Muscle of leg (tissue), 11 donors: Measurements from ENCODE around the gene PCGF2. TPM values are rescaled to one million over a fixed set of nuclear protein-coding genes. Genes with fewer than 3 reads are reported as not detected.
A peak's percentile ranks its signal among the peaks of the same experiment; 100 is the strongest.

Experiments used
- DNase-seq: peaks from one replicate; pipeline ENCODE4 v3.0.0; 2013
- H3K27ac ChIP-seq: one replicate; pipeline ENCODE4 v1.5.1; 2013; ENCODE audit warnings: mild to moderate bottlenecking, low read length, control low read depth
- H3K27me3 ChIP-seq: one replicate; pipeline ENCODE4 v1.6.1; 2013; ENCODE audit warnings: low read length; ENCODE audit not compliant: control insufficient read depth, insufficient read depth
- H3K36me3 ChIP-seq: one replicate; pipeline ENCODE4 v1.6.1; 2013; ENCODE audit warnings: low read length; ENCODE audit not compliant: control insufficient read depth, insufficient read depth
- H3K4me1 ChIP-seq: one replicate; pipeline ENCODE4 v1.6.1; 2013; ENCODE audit warnings: low read length; ENCODE audit not compliant: control insufficient read depth, insufficient read depth
- H3K4me3 ChIP-seq: one replicate; pipeline ENCODE4 v1.5.1; 2013; ENCODE audit warnings: low read length, control low read depth
- H3K9me3 ChIP-seq: replicated peaks from 2 replicates; pipeline ENCODE4 v1.6.1; 2013; ENCODE audit warnings: low read depth, low read length; ENCODE audit not compliant: control insufficient read depth
- WGBS: methylation state at CpG from one replicate; pipeline ENCODE4 v1.1.5; 2013; ENCODE audit warnings: missing lambda C conversion rate; ENCODE audit not compliant: insufficient coverage; 5-methylcytosine and 5-hydroxymethylcytosine counted together
- polyA plus RNA-seq, 8 donors: library from polyadenylated mRNA; unstranded; fragments of 120-200 nt; gene quantifications; one replicate each; pipeline versions ENCODE4 v1.2.1 to v1.2.3, GENCODE V29; 2013; ENCODE audit warnings: inconsistent platforms in 1 of 8, low replicate concordance in 1 of 8; ENCODE audit not compliant: insufficient read length in 8 of 8, insufficient read depth in 1 of 8
- total RNA-seq: library from RNA; stranded (reverse); fragments of 120-200 nt; gene quantifications from one replicate; pipeline ENCODE4 v1.2.4, GENCODE V29; 2013

The PCGF2 gene
- total and polyA plus RNA-seq, 9 donors = 15.2 to 56.5 (median 42.3) TPM

GRCh38 chr17:38738686-38739085 lies 9.4 kb downstream of the PCGF2 start:
- H3K36me3 ChIP-seq = peaks cover 51% of the 10 kb centered on the region
- peaks cover 57% of the 10 kb centered on the region for H3K4me1 ChIP-seq
- no peak overlapping the region for H3K27ac ChIP-seq
- no peaks in the 10 kb centered on the region for H3K9me3 ChIP-seq
- DNase-seq = no peak
- WGBS = 97% methylated on average over 9 of the region's 16 CpGs
- no peak overlapping the region for H3K4me3 ChIP-seq
- no peaks in the 10 kb centered on the region for H3K27me3 ChIP-seq

GRCh38 chr17:38738007-38738662 lies 10.0 kb downstream of the PCGF2 start:
- Histone ChIP-seq H3K4me1 (peaks cover 52% of the 10 kb centered on the region), H3K27ac (no peak overlapping the region), H3K9me3 (no peaks in the 10 kb centered on the region), H3K36me3 (peaks cover 56% of the 10 kb centered on the region), H3K4me3 (no peak overlapping the region), H3K27me3 (no peaks in the 10 kb centered on the region)
- 84% methylated on average over 11 of the region's 14 CpGs for WGBS
- no peak for DNase-seq

DNA sequence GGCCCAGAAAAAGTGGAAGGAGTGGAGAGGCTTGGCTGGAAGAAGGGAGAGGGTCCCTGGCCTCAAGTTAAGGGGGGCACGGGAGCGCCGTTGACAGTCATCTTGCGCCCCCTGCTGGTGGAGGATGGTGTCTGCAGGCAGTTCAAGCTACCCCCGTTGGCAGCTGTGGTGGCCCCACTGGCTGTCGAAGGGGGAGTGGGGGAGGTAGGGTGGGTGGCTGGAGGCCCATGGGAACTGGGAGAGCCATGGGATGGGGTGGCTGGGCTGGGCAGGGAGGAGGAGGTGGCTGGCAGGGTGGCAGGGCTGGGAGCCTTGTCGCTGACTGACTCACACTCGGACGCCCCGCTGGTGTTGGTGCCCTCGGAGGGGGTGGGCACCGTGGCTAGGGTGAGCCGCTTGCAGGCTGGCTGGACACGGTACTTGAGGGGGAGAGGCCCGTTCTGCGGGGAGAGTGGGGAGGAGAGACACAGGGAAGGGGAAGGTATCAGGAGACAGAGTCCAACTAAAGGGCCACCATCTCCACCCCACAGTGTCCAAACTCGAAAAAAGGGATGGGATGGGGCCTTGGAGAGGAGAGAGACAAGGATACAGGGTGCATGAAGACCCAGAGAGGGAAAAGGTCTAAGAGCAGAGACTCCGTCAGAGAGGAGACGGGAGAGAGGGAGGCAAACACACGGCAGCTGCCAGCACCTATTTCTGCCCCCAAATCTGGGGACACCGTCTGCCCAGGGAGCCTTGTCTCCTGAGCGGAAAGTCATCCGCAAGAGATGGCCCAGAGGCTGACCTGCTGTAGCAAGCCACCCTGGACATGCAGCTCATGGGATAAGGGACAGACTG lies 12.8 kb downstream of the PCGF2 start:
- peak; percentile 63 for DNase-seq
- H3K9me3 ChIP-seq = no peaks in the 10 kb centered on the region
- H3K4me3 ChIP-seq = no peak overlapping the region
- H3K4me1 ChIP-seq = peaks cover 39% of the 10 kb centered on the region
- no peaks in the 10 kb centered on the region for H3K27me3 ChIP-seq
- 44% methylated on average over 14 of the region's 23 CpGs for WGBS
- H3K27ac ChIP-seq = peak overlapping the region; percentile 62
- H3K36me3 ChIP-seq = peaks cover 68% of the 10 kb centered on the region

- Histone ChIP-seq H3K27ac (no peak overlapping the region), H3K9me3 (no peaks in the 10 kb centered on the region), H3K27me3 (no peaks in the 10 kb centered on the region), H3K4me1 (peaks cover 43% of the 10 kb centered on the region), H3K36me3 (peaks cover 59% of the 10 kb centered on the region), H3K4me3 (no peak overlapping the region)
- no peak for DNase-seq
- WGBS = 67% methylated on average over 1 of the region's 15 CpGs
Measured at GRCh38 chr17:38733982-38734973, 13.9 kb downstream of the PCGF2 start.

GRCh38 chr17:38733282-38733981 lies 14.7 kb downstream of the PCGF2 start:
- no peak overlapping the region for H3K27ac ChIP-seq
- no peak for DNase-seq
- no peaks in the 10 kb centered on the region for H3K27me3 ChIP-seq
- peaks cover 48% of the 10 kb centered on the region for H3K4me1 ChIP-seq
- H3K4me3 ChIP-seq = no peak overlapping the region
- H3K36me3 ChIP-seq = peaks cover 54% of the 10 kb centered on the region
- H3K9me3 ChIP-seq = no peaks in the 10 kb centered on the region
- WGBS = 67% methylated on average over 9 of the region's 9 CpGs

DNA sequence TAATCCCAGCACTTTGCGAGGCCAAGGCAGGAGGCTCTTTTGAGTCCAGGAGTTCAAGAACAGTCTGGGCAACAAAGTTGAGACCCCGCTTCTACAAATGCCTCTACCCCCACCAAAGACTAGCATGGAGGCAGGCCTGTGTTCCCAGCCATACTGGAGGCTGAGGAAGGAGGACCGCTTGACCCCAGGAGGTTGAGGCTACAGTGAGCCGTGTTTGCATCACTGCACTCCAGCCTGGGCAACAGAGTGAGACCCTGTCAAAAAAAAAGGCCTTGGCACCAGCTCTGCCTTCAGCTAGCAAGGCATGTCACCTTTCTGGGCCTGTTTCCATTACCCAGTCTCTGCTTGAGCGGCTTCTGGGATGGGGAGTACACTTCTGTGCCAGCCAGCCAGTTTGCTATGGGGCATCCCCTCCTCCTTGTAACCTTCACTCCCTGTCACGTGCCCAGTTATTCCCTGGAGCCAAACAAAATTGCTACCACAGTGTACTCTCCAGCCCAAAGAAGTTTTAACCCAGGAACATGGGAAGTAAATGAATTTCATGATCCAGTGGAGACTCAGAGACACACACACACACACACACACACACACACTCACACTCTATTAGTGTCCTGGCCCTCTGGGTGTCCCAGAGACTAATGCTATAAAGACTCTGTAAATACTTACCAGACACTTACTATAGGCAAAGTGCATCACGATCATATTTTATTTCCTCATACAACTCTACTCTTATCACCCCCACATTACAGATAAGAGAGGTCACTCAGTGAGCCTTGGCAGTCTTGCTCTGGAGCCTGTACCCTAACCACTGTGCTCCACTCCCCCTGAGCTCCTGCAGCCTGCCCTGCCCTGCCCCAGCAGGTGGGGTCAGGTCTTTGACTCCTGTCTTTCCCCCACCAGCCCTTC lies 15.5 kb downstream of the PCGF2 start:
- DNase-seq = no peak
- no peaks in the 10 kb centered on the region for H3K9me3 ChIP-seq
- peaks cover 50% of the 10 kb centered on the region for H3K36me3 ChIP-seq
- no peaks in the 10 kb centered on the region for H3K27me3 ChIP-seq
- WGBS = 76% methylated on average over 5 of the region's 7 CpGs
- H3K27ac ChIP-seq = no peak overlapping the region
- H3K4me3 ChIP-seq = no peak overlapping the region
- peaks cover 49% of the 10 kb centered on the region for H3K4me1 ChIP-seq

DNA sequence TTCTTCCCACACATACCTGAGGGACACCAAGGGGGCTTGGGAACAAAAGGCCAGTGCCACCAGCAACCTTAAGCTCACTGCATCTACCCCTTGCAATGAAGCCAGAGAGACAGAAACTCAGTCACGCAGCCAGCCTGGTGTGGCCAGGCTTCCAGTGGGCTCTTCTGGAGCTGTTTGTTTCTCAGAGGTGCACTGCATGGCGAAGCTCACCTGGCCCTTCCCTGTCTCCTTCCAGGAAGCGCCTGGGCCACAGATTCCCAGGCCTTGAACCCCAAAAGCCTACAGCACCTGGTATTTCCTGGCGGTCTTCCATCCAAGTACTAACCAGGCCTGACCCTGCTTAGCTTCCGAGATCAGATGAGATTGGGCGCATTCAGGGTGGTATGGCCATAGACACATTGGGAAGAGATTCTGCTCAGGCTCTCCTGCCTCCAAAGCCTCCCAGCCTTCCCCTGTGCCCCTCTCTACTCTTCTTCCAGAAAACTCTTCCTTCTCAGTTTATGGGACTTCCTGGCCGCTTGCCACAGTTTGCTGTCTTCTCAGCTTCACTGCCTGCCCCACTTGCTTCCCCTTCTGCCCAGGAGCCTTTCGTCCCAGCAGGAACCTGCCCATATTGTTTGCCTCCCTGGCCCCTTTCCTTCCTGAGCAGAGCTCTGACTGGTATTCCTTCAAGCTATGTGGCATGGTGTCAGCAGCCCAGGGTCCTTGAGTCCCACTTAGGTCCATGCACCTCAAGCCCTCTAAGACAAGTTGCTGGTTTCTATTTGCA lies 16.4 kb downstream of the PCGF2 start:
- H3K36me3 ChIP-seq = peaks cover 52% of the 10 kb centered on the region
- H3K4me1 ChIP-seq = peaks cover 46% of the 10 kb centered on the region
- no peaks in the 10 kb centered on the region for H3K27me3 ChIP-seq
- no peaks in the 10 kb centered on the region for H3K9me3 ChIP-seq
- WGBS = 78% methylated on average over 8 of the region's 8 CpGs
- H3K4me3 ChIP-seq = no peak overlapping the region
- DNase-seq = peak; percentile 55
- H3K27ac ChIP-seq = peak overlapping the region; percentile 87

DNA sequence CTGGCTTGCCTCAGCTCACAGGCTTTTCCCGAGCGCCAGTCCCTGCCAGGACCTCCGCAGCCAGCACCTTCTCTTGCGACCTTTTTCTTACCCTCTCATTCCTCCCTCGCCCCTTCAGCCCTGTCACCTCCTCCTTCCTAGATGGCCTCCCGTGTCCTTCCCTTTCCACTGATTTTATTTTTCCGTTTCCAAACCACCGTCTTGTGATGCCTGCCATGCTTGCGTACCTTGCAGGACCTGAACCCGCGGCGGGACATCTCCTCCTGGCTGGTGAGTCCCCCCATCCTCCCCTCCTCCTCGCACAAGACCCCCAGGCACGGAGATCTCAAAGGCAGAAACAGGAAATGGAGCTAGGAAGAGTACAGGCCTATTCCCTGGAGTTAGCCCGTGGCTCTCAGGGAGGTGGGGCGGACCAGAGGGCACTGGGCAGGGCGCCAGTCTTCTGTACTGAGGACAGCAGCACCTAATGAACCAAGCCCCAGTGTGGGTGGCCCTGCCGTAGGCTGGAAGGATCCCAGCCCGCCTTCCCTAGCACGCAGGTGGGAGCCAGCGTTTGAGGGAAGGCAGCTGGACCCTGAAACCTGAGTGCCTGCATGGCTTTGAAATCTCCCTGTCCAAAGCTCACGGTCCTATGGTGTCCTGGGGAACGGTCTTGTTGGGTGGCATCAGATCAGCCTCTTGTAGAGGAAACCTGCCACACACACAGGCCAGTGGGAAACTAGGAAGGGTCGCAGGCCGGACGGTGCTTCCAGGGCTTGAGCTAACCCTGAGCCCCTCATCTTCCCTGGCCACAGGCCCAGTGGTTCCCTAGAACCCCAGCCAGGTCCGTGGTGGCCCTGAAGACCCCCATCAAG lies 17.4 kb downstream of the PCGF2 start:
- DNase-seq = peak; percentile 60
- peaks cover 48% of the 10 kb centered on the region for H3K36me3 ChIP-seq
- H3K27me3 ChIP-seq = no peaks in the 10 kb centered on the region
- H3K9me3 ChIP-seq = no peaks in the 10 kb centered on the region
- 19% methylated on average over 17 of the region's 27 CpGs for WGBS
- peaks cover 36% of the 10 kb centered on the region for H3K4me1 ChIP-seq
- H3K4me3 ChIP-seq = peak overlapping the region; percentile 56
- H3K27ac ChIP-seq = peak overlapping the region; percentile 87
